Testis (tissue), 2 donors: ENCODE data around the gene PDS5A.

ENCODE experiments used
- POLR2A ChIP-seq: fragments of 450-650 bp; IDR thresholded peaks from one replicate; pipeline ENCODE4 v1.6.1; 2017; ENCODE audit warnings: antibody characterized with exemption, mild to moderate bottlenecking, moderate library complexity
- TF ChIP-seq, protein P1 (sequence below), 3 experiments: fragments of 450-650 bp in 2 of 3; fragments of 200-600 bp in 1 of 3; sonication (generic) in 1 of 3; IDR thresholded peaks; one replicate each; pipeline ENCODE4 v1.5.1; 2016 to 2019; ENCODE audit warnings: antibody characterized with exemption in 3 of 3, mild to moderate bottlenecking in 2 of 3, moderate library complexity in 1 of 3

DNA sequence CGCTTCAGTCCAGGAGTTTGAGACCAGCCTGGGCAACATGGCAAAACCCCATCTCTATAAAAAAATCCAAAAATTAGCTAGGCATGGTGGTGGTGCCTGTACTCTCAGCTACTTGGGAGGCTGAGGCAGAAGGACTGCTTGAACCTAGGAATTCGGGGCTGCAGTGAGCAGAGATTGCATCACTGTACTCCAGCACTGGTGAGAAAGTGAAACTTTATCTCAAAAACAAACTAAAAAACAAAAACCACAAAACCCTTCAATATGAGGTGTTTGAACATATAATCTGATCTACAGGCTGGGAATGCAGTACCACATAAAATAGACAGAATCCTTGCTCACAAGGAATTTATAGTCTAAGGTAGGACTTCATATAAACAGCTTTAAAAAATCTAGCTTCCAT, 103.9 kb downstream of the PDS5A start:
- TF ChIP-seq, protein P1, sequence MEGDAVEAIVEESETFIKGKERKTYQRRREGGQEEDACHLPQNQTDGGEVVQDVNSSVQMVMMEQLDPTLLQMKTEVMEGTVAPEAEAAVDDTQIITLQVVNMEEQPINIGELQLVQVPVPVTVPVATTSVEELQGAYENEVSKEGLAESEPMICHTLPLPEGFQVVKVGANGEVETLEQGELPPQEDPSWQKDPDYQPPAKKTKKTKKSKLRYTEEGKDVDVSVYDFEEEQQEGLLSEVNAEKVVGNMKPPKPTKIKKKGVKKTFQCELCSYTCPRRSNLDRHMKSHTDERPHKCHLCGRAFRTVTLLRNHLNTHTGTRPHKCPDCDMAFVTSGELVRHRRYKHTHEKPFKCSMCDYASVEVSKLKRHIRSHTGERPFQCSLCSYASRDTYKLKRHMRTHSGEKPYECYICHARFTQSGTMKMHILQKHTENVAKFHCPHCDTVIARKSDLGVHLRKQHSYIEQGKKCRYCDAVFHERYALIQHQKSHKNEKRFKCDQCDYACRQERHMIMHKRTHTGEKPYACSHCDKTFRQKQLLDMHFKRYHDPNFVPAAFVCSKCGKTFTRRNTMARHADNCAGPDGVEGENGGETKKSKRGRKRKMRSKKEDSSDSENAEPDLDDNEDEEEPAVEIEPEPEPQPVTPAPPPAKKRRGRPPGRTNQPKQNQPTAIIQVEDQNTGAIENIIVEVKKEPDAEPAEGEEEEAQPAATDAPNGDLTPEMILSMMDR (IDR thresholded peaks at IDR 0.05), result no peak
- no peak for TF ChIP-seq POLR2A
